Peyer's patch (tissue), 4 donors: ENCODE results near the gene DHCR24.

ENCODE experiments used
- CTCF ChIP-seq, 6 experiments: fragments of 450-650 bp in 4 of 6; fragments of 200-600 bp in 2 of 6; sonication (generic) in 1 of 6; IDR thresholded peaks; one replicate each; pipeline ENCODE4 v1.5.1; 2017 to 2019; ENCODE audit warnings: antibody characterized with exemption in 6 of 6, mild to moderate bottlenecking in 3 of 6, moderate library complexity in 1 of 6
- POLR2A ChIP-seq, 2 donors: fragments of 450-650 bp; IDR thresholded peaks; one replicate each; pipeline ENCODE4 v1.5.1; 2017; ENCODE audit warnings: antibody characterized with exemption in 2 of 2, mild to moderate bottlenecking in 2 of 2, moderate library complexity in 2 of 2

GRCh38 chr1:54834007-54834541 lies 52.9 kb downstream of the DHCR24 start:
- TF ChIP-seq CTCF (IDR thresholded peaks at IDR 0.05): no peak
- no peak for TF ChIP-seq POLR2A (IDR thresholded peaks at IDR 0.05)
